DOHH2 (cell line): ENCODE data around the gene GSTM4.
"Not testable (repeated sequence)": the region's sequence is repeated elsewhere in the genome, so short reads cannot be mapped to it uniquely, and the experiment has no call there.

ENCODE experiments used
- CTCF ChIP-seq: fragments of 200-600 bp; sonication (generic); IDR thresholded peaks from one replicate; pipeline ENCODE4 v1.5.1; 2014; ENCODE audit warnings: antibody characterized with exemption, mild to moderate bottlenecking, low read depth, low read length; ENCODE audit not compliant: poor library complexity, severe bottlenecking
- EZH2phosphoT487 ChIP-seq: fragments of 200-600 bp; sonication (generic); IDR thresholded peaks from 2 replicates; pipeline ENCODE4 v1.6.1; 2017; ENCODE audit warnings: borderline replicate concordance, mild to moderate bottlenecking, antibody characterized with exemption, low read length, moderate library complexity, mixed read lengths

GRCh38 chr1:109708949-109709348 lies 53.0 kb downstream of the GSTM4 start:
- TF ChIP-seq CTCF, EZH2phosphoT487: not testable (repeated sequence)
